ENCODE data around the gene PDE4D.

DNA sequence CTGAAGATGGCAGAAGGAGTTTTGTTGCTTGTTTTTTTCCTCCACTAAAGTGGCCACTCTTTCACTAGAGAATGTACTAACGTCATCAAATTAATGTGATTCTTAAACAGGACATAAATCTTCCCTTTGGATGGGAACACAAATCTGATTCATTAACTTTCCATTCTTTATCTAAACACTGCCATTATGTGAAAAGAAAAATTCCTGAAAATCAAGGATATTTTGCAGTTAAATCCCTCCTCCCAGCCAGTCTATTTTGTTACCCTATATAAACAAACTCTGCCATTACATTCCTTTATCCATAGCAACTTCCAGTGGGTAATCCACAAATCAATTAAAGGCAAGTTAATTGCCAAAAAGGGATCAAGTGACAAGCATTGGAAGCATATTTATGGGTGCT is 546.5 kb downstream of the PDE4D start:
- TF ChIP-seq, protein P1, sequence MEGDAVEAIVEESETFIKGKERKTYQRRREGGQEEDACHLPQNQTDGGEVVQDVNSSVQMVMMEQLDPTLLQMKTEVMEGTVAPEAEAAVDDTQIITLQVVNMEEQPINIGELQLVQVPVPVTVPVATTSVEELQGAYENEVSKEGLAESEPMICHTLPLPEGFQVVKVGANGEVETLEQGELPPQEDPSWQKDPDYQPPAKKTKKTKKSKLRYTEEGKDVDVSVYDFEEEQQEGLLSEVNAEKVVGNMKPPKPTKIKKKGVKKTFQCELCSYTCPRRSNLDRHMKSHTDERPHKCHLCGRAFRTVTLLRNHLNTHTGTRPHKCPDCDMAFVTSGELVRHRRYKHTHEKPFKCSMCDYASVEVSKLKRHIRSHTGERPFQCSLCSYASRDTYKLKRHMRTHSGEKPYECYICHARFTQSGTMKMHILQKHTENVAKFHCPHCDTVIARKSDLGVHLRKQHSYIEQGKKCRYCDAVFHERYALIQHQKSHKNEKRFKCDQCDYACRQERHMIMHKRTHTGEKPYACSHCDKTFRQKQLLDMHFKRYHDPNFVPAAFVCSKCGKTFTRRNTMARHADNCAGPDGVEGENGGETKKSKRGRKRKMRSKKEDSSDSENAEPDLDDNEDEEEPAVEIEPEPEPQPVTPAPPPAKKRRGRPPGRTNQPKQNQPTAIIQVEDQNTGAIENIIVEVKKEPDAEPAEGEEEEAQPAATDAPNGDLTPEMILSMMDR (IDR thresholded peaks at IDR 0.05; ENCODE audit: insufficient read depth, low read length), result no peak
- TF ChIP-seq POLR2AphosphoS5 (IDR thresholded peaks at IDR 0.05; ENCODE audit: low read depth), result no peak
- TF ChIP-seq, protein P2, sequence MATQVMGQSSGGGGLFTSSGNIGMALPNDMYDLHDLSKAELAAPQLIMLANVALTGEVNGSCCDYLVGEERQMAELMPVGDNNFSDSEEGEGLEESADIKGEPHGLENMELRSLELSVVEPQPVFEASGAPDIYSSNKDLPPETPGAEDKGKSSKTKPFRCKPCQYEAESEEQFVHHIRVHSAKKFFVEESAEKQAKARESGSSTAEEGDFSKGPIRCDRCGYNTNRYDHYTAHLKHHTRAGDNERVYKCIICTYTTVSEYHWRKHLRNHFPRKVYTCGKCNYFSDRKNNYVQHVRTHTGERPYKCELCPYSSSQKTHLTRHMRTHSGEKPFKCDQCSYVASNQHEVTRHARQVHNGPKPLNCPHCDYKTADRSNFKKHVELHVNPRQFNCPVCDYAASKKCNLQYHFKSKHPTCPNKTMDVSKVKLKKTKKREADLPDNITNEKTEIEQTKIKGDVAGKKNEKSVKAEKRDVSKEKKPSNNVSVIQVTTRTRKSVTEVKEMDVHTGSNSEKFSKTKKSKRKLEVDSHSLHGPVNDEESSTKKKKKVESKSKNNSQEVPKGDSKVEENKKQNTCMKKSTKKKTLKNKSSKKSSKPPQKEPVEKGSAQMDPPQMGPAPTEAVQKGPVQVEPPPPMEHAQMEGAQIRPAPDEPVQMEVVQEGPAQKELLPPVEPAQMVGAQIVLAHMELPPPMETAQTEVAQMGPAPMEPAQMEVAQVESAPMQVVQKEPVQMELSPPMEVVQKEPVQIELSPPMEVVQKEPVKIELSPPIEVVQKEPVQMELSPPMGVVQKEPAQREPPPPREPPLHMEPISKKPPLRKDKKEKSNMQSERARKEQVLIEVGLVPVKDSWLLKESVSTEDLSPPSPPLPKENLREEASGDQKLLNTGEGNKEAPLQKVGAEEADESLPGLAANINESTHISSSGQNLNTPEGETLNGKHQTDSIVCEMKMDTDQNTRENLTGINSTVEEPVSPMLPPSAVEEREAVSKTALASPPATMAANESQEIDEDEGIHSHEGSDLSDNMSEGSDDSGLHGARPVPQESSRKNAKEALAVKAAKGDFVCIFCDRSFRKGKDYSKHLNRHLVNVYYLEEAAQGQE (IDR thresholded peaks at IDR 0.05; ENCODE audit: insufficient replicate concordance, low read depth), result no peak
- no peak for TF ChIP-seq SPI1 (IDR thresholded peaks at IDR 0.05; ENCODE audit: borderline replicate concordance, low read depth)
